GM12878 (cell line): ENCODE data around the gene ANKRD23.

Source experiments
- CHD2 ChIP-seq: IDR thresholded peaks from 2 replicates; pipeline ENCODE4 v1.6.1; 2011; ENCODE audit warnings: low read depth, low read length, improper control_type of control experiment, borderline replicate concordance
- CTCF ChIP-seq, 3 experiments: IDR thresholded peaks in 2 of 3; conservative IDR thresholded peaks in 1 of 3; 2 replicates each; pipeline ENCODE4 v1.5.1; 2011; ENCODE audit warnings: low read depth in 3 of 3, low read length in 3 of 3, mild to moderate bottlenecking in 3 of 3, control low read depth in 2 of 3, moderate library complexity in 2 of 3, inconsistent platforms in 1 of 3, mixed read lengths in 1 of 3; ENCODE audit not compliant: control insufficient read depth in 2 of 3, insufficient read depth in 1 of 3; ENCODE audit errors: extremely low read depth in 1 of 3
- FOS ChIP-seq: IDR thresholded peaks from 3 replicates; pipeline ENCODE4 v1.6.1; 2011; ENCODE audit warnings: borderline replicate concordance; ENCODE audit not compliant: insufficient read length; ENCODE audit errors: extremely low read depth
- FOXM1 ChIP-seq: IDR thresholded peaks from 2 replicates; pipeline ENCODE4 v1.6.1; 2012; ENCODE audit warnings: low read depth, mild to moderate bottlenecking, inconsistent platforms, low read length, moderate library complexity
- GABPA ChIP-seq: IDR thresholded peaks from 2 replicates; pipeline ENCODE4 v1.6.1; 2014; ENCODE audit warnings: antibody characterized with exemption, low read depth, mild to moderate bottlenecking, inconsistent platforms
- POLR2A ChIP-seq: IDR thresholded peaks from 2 replicates; pipeline ENCODE4 v1.6.1; 2011; ENCODE audit warnings: low read depth, mild to moderate bottlenecking, low read length
- RB1 ChIP-seq: fragments of 450-650 bp; formaldehyde crosslinking; IDR thresholded peaks from 2 replicates; pipeline ENCODE4 v1.6.1; 2017; ENCODE audit warnings: mild to moderate bottlenecking, borderline replicate concordance
- SIN3A ChIP-seq: IDR thresholded peaks from 2 replicates; pipeline ENCODE4 v1.6.1; 2012; ENCODE audit warnings: low read depth, low read length, improper control_type of control experiment
- SUZ12 ChIP-seq: fragments of 200-600 bp; sonication (generic); IDR thresholded peaks from one replicate; pipeline ENCODE4 v1.6.1; 2018; ENCODE audit warnings: antibody characterized with exemption, mild to moderate bottlenecking; ENCODE audit not compliant: unreplicated experiment
- ZBTB33 ChIP-seq: fragments of 450-650 bp; IDR thresholded peaks from 2 replicates; pipeline ENCODE4 v1.6.1; 2017; ENCODE audit warnings: mild to moderate bottlenecking

- TF ChIP-seq RB1: no peak
- TF ChIP-seq SUZ12: no peak
- no peak for TF ChIP-seq ZBTB33
- TF ChIP-seq SIN3A: no peak
- no peak for TF ChIP-seq GABPA
- no peak for TF ChIP-seq POLR2A
- no peak for TF ChIP-seq CHD2
- no peak for TF ChIP-seq CTCF (IDR thresholded peaks at IDR 0.05 in 2 of 3, conservative IDR thresholded peaks at IDR 0.05 in 1 of 3; ENCODE audit: control insufficient read depth in 2 of 3, extremely low read depth in 1 of 3, insufficient read depth in 1 of 3, low read depth in 3 of 3, low read length in 3 of 3)
- TF ChIP-seq FOXM1: no peak
- TF ChIP-seq FOS: no peak
Measured at GRCh38 chr2:96835830-96836229, 8.0 kb downstream of the ANKRD23 start.
